ENCODE measurements around the gene IFNGR2.
"Not testable (repeated sequence)": the region's sequence is repeated elsewhere in the genome, so short reads cannot be mapped to it uniquely, and the experiment has no call there.

The IFNGR2 gene

GRCh38 chr21:33441489-33442477 is 38.6 kb downstream of the IFNGR2 start:
- peak in 1 of 2 donors; percentile 51 for DNase-seq

- no peak for DNase-seq
Observed at GRCh38 chr21:33443194-33443593, 40.0 kb downstream of the IFNGR2 start.

- no peak for DNase-seq
Observed at GRCh38 chr21:33444499-33444898, 41.3 kb downstream of the IFNGR2 start.

- DNase-seq, result not testable (repeated sequence)
Observed at GRCh38 chr21:33446620-33447019, 43.4 kb downstream of the IFNGR2 start.

GRCh38 chr21:33449616-33450015 is 46.4 kb downstream of the IFNGR2 start:
- no peak for DNase-seq

GRCh38 chr21:33451634-33452071 is 48.4 kb downstream of the IFNGR2 start:
- DNase-seq, result no peak

- DNase-seq, result no peak
Observed at GRCh38 chr21:33452362-33452761, 49.1 kb downstream of the IFNGR2 start.

GRCh38 chr21:33455686-33456446 is 52.7 kb downstream of the IFNGR2 start:
- no peak for DNase-seq

GRCh38 chr21:33458861-33459260 is 55.6 kb downstream of the IFNGR2 start:
- no peak for DNase-seq

- no peak for DNase-seq
Observed at GRCh38 chr21:33461538-33462250, 58.5 kb downstream of the IFNGR2 start.

GRCh38 chr21:33469183-33469582 is 66.0 kb downstream of the IFNGR2 start:
- DNase-seq, result not testable (repeated sequence)

GRCh38 chr21:33470701-33471100 is 67.5 kb downstream of the IFNGR2 start:
- DNase-seq, result no peak

GRCh38 chr21:33473344-33473743 is 70.1 kb downstream of the IFNGR2 start:
- no peak for DNase-seq

- DNase-seq, result no peak
Observed at GRCh38 chr21:33477066-33477465, 73.9 kb downstream of the IFNGR2 start.

GRCh38 chr21:33478182-33478581 is 75.0 kb downstream of the IFNGR2 start:
- DNase-seq, result no peak

GRCh38 chr21:33478935-33479678 is 75.9 kb downstream of the IFNGR2 start:
- peak; percentile 30 to 51 for DNase-seq

GRCh38 chr21:33479679-33480480 is 76.7 kb downstream of the IFNGR2 start, which contains the start of gene TMEM50B:
TMEM50B (minus strand) TSS chr21:33479974; CDS start chr21:33468885, 11,089 bp downstream.
- DNase-seq, result peak; percentile 95 to 97

- DNase-seq, result no peak
Observed at GRCh38 chr21:33480481-33481103, 77.4 kb downstream of the IFNGR2 start.

- no peak for DNase-seq
Observed at GRCh38 chr21:33481314-33481943, 78.2 kb downstream of the IFNGR2 start.
